ENCODE measurements around the gene NOB1. TPM values are rescaled to one million over a fixed set of nuclear protein-coding genes. Genes with fewer than 3 reads are reported as not detected.

Gene NOB1
- total RNA-seq, 1 experiment from 2014 or later = 172 TPM

DNA sequence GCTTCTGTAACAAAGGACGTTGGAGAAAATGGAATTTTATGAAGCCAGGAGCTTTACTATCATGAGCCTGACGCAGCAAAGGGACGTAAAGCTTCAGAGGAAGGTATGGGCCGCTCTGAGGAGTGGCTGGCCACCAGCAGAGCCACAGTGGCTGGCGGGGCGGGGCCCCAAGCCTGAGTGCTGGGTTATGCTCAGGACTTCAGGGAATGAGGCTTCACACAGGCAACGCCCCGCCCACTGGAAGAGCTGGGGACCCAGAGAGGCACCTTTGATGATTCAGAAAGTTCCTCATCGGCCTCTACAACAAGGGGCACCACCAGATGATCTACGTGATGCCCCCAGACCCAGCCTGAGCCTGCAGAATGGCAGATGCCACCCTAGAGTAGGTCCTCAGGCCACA, 8.8 kb downstream of the NOB1 start:
- no peak overlapping the region for H3K9ac ChIP-seq (ENCODE audit: low read length)
- H3K79me2 ChIP-seq (ENCODE audit: insufficient read depth, low read length) = peaks cover 91% of the 10 kb centered on the region
- no peak overlapping the region for H3K4me2 ChIP-seq (ENCODE audit: low read length)
- ChIA-PET RAD21 (ENCODE audit: low non-redundant PET in 1 of 2, low total read pairs in 2 of 2, uncharacterized antibody in 2 of 2, unreplicated experiment in 2 of 2) (no interaction called here), CTCF (no interaction called here), POLR2A (interaction anchor here (1.8 kb wide), 1 partner anchor 20 kb away, joined by 5 read pairs; the partner anchor contains the start of gene NQO1)
- no peaks in the 10 kb centered on the region for H3K9me2 ChIP-seq (ENCODE audit: insufficient read depth)
- H3K4me1 ChIP-seq (ENCODE audit: control insufficient read depth in 1 of 2, insufficient read depth in 2 of 2, low read length in 2 of 2) = no peaks in the 10 kb centered on the region
- BruUV-seq (replicated peaks) = no TSS peak
- H3K36me3 ChIP-seq (ENCODE audit: control insufficient read depth in 1 of 2, insufficient read depth in 2 of 2, low read length in 2 of 2) = peaks cover 74 to 90% of the 10 kb centered on the region in 2 experiments
- no peaks in the 10 kb centered on the region for H4K20me1 ChIP-seq (ENCODE audit: insufficient read depth)
- intact Hi-C loops (cut with micrococcal nuclease) = no loop called here
- TF ChIP-seq CEBPB (IDR thresholded peaks at IDR 0.05; ENCODE audit: low read depth) (no peak), EZH2 (IDR thresholded peaks at IDR 0.05) (no peak), POLR2A (IDR thresholded peaks at IDR 0.05; ENCODE audit: borderline replicate concordance, extremely low read depth, insufficient read depth, insufficient read length) (no peak), RAD21 (IDR thresholded peaks at IDR 0.05; ENCODE audit: low read depth) (no peak), ELF1 (IDR thresholded peaks at IDR 0.05; ENCODE audit: borderline replicate concordance, low read depth) (no peak), JUND (IDR thresholded peaks at IDR 0.05) (no peak), REST (IDR thresholded peaks at IDR 0.05; ENCODE audit: low read depth) (no peak), ZNF274 (IDR thresholded peaks at IDR 0.05; ENCODE audit: low read depth, low read length) (no peak), POLR2AphosphoS5 (IDR thresholded peaks at IDR 0.05; ENCODE audit: low read depth, low read length) (no peak), TCF7L2 (IDR thresholded peaks at IDR 0.05; ENCODE audit: borderline replicate concordance, extremely low read depth, insufficient read depth, insufficient read length) (no peak), MAX (IDR thresholded peaks at IDR 0.05) (no peak), EGR1 (IDR thresholded peaks at IDR 0.05; ENCODE audit: low read depth) (no peak)
- TF ChIP-seq, protein P1, sequence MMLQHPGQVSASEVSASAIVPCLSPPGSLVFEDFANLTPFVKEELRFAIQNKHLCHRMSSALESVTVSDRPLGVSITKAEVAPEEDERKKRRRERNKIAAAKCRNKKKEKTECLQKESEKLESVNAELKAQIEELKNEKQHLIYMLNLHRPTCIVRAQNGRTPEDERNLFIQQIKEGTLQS (IDR thresholded peaks at IDR 0.05) = no peak
- TF ChIP-seq, protein P2, sequence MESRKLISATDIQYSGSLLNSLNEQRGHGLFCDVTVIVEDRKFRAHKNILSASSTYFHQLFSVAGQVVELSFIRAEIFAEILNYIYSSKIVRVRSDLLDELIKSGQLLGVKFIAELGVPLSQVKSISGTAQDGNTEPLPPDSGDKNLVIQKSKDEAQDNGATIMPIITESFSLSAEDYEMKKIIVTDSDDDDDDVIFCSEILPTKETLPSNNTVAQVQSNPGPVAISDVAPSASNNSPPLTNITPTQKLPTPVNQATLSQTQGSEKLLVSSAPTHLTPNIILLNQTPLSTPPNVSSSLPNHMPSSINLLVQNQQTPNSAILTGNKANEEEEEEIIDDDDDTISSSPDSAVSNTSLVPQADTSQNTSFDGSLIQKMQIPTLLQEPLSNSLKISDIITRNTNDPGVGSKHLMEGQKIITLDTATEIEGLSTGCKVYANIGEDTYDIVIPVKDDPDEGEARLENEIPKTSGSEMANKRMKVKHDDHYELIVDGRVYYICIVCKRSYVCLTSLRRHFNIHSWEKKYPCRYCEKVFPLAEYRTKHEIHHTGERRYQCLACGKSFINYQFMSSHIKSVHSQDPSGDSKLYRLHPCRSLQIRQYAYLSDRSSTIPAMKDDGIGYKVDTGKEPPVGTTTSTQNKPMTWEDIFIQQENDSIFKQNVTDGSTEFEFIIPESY (IDR thresholded peaks at IDR 0.05; ENCODE audit: extremely low read depth, insufficient replicate concordance, low read length) = no peak
- no peak overlapping the region; the same call in 1 of the 2 replicates for H3K27ac ChIP-seq (ENCODE audit: low read depth, low read length)
- DNase-seq (ENCODE audit: low read depth, low spot score) = no peak
- peak; percentile 33; the same call in 1 of the 2 replicates for ATAC-seq
- H2AFZ ChIP-seq (ENCODE audit: low read depth, low read length, poor library complexity, severe bottlenecking) = no peak overlapping the region
- no peaks in the 10 kb centered on the region for H3K27me3 ChIP-seq (ENCODE audit: insufficient read depth, low read length)
- no peak overlapping the region for H3K4me3 ChIP-seq (replicated peaks in 1 of 2; ENCODE audit: low read depth in 1 of 2, low read length in 2 of 2)
- no peaks in the 10 kb centered on the region for H3K9me3 ChIP-seq (ENCODE audit: control insufficient read depth in 1 of 2, insufficient read depth in 1 of 2, low read depth in 1 of 2, low read length in 2 of 2)
